GM18499 (cell line): ENCODE results near the gene CTBP2.

ENCODE experiments used
- ATAC-seq: cut with Tn5 transposase; IDR thresholded peaks from one replicate; pipeline ENCODE4 v1.9.1; 2021; ENCODE audit warnings: moderate number of reproducible peaks; ENCODE audit not compliant: insufficient read depth, unreplicated experiment

CTBP2 gene

DNA sequence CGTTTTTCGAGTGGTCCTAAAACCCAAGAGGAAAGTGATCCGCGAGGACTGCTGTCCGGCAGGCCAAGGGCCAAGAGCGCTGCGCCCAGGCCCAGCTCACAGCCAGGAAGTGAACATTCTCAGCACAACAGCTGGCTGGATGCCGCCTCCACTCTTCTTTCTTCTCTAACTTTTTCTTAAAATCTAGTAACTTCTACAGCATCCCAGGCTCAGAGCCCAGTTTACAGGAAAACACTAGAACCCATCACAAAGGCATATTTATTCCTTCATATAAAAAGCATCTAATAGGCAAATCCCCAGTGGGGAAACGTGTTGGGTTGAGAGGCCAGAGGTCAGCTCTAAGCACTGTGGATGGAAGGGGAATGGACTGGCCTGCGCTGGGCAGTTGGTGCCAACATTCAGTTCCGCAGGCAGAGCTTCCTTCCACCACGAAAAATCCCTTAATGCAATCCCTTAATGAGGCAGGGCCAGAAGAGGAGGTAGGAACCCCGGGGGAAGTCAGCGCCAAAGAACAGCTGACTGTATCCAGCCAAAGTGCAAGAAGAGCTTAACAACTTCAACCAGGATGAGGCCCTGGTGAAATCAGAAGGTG is 143.7 kb downstream of the CTBP2 start:
- ATAC-seq, result no peak

DNA sequence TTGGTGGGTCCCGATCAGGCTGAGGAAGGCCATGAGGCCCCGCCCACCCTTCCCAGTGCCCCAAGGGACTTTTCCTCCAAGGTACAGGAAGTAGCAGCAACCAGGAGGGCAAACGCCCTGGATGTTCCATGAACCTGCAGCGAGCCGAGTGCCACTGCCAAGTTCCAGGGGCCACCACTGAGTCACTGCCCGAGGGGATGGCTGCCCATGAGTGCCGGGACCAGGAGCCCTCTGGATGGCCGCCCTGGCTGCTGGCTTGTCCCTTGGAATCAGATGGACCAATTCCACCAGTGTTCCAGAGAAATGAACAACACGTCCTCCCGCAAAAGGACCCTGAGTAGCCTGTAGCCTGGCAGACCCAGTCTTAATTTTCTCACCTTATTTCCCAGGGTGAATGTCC is 144.2 kb downstream of the CTBP2 start:
- ATAC-seq, result no peak

DNA sequence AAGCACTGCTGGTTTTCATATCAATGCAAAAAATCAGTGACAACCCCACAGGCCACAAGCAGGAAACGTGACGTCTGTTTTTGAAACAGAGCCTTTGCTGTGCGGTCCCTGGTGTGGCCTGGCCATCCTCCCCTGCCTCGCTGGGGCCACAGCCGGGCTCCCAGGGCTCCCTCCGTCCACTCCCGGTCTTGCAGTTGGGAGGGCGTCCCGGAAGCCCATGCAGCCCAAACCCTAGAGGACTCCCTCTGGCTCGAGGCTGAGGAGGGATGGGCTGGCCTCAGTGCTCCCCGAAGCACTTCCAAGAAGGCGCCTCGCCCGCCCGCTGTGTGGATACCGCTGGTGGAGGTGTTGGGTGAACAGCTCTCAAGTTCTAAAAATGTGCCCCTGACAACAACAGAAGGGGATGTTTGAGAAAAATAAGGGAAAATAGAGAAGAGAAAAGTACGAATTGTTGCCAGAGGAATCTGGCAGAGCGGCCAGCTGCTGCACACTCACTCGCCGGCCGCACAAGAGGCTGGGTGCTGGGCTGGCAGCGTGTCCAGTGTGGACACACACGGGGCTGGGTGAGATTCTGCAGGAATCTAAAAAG is 144.9 kb downstream of the CTBP2 start:
- no peak for ATAC-seq

DNA sequence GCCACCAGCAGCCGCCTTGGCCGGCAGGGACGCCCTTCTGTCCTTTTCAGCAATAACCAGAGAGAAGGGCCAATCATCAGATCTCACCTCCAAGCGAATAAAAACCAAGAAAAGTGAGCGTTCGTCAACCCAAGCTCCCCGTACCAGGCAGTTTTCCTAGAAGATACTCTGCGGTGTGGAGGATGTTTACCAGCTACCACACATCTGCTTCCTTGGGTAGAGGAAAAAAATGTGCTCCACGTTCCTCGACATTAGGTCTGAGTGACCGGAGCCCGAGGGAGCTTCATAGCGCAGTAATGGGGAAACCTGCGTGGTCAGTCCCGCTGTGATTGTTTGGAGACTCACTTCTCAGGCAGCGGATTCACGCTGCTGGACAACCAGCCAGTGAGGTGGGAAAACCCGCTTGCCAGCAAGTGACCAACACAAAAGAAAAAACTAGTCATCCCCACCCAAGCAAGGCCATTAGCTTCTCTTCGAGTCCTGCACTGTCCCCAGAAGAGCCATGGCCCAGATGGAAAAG is 145.5 kb downstream of the CTBP2 start:
- ATAC-seq, result no peak

DNA sequence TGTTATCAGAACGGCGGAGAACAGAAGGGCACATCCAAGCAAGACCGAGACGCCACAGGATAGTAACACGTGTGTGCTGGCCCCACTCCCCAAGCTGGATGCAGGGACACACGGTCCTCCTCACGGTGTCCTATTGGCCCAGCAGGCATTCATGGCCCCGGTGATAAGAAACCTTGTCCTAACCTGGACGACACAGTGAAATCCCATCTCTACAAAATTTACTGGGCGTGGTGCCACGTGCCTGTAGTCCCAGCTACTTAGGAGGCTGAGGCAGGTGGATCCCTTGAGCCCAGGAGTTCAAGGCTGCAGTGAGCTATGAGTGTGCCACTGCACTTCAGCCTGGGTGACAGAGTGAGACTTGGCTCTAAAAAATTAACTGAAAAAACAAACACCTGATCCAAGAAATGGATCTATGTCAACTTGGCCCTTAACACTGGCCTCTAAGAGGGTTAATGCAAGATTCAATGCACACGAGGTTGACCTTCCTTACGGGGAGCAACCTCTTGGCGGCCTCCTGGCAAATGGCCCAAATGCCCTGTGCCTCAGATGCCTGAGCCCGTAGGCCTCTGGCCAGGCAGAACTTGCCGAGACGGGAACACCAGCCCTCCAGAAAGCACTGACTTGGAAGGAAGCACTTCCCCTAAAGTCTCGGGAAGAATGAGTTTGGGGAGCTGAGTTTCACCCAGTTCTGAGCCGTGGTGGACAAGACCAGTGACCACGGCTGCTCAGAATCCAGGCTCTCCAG is 146.1 kb downstream of the CTBP2 start:
- no peak for ATAC-seq

DNA sequence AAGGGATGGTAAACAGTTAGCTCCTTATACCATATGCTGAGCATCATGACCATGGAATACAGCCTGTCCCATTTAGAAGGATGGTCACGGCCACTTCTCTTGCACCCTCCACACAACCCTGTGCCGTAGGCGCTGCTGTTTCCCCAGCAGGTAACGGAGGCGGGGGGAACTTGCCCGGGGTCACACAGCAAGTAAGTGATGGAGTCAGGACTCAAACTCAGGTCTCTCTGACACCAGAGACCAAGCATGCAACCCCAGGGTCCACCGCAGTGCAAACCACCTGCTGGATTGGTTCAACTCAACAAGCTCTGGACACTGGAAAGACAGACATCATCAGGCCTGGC is 146.9 kb downstream of the CTBP2 start:
- ATAC-seq, result no peak

DNA sequence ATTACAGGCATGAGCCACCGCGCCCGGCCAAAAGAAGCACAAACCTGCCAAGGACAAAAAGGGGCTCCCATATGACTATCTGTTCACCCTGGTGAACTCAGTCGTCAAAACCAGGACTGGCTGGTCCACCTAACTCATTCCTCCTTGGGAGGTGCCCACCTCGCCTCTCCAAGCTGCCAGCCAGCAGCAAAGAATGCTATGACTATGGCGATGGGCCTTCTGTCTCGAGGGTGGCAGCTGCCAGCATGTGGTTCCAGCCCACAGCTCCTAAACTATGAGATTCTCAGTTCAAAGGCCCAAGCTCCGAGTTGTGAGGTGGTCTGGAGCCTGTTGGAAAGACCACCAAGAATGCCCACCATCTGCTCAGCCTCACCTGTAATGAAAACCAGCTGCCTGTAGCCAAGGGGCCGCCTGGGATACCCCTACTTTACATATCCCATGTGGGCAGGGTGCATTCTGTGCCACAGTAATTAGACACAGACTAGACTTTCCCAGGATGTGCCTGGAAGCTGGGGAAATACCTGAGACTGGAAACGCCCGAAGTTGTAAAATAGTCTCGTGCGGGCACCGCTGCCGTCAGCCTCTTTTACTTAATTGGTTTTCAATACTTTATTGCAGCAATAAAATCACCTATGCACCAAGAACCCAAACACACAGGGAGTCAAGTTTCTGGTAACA is 147.4 kb downstream of the CTBP2 start:
- no peak for ATAC-seq

DNA sequence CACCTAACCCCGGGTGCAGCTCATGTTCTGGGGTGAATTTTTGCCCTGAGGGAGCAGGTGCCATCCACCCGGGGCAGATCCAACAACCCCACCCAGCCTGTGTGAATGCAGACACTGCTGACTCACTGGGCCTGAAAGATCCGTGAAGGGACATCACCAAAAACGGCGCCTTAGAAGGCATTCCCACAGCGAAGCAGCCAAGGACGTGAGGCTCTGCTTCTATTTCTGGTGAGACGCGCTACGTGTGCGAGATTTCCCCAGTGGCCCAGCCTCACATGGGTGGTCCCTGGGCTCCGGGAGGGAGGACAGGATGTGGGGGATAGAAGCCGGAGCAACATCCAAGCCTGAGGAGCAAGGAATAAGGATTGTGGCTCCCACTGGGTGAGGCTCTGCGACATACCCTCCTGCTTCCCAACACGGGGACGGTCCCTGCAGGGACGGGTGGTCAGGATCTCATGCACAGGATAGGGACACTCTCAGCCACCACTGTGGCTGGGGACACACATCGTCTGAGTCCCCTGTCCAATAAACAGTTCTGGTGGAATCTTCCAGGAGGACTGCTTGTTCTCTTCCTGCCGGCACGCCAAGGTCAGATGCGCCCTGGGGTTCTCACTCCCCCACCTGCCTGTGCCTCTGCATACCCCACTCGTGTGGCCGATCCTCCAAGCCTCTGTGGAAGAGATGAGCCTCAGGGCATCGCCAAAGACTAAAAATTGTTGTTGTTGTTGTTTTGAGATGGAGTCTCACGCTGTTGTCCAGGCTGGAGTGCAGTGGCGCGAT is 148.2 kb downstream of the CTBP2 start:
- no peak for ATAC-seq

DNA sequence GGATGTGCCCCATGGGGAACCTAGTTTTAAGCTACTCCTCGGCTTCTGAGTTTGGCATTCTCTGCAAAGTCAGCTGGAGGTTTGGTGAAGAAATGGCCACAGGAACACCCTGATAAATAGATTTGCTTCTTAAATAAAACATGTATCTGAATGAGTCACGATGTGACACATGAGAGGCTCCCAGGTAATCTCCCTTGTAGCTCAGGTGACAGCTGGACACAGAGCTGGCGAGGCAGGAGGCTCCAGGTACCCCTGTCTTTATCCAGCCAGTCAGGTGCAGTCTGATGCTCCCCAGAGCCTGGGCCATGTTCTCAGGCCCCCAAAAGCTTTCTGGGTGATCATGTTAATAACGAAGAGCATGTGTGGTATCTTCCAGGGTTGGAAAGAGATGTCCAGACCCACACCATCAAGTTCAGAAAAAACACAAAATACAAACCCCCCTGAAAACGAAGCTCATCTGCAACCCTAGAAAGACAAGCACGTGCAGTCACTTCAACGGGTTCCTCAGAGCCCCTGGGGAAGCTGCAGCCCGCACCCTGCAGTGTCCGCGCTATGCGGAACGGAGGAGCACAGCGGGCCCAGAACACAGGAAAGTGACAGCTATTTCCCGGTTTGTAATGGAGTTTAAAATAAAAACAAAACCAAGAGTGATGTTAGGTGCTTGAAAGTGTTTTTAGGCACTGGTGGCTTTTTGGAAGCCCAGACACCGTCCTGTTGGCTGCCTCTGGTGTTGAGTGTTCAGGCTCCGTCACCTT is 149.0 kb downstream of the CTBP2 start:
- no peak for ATAC-seq

DNA sequence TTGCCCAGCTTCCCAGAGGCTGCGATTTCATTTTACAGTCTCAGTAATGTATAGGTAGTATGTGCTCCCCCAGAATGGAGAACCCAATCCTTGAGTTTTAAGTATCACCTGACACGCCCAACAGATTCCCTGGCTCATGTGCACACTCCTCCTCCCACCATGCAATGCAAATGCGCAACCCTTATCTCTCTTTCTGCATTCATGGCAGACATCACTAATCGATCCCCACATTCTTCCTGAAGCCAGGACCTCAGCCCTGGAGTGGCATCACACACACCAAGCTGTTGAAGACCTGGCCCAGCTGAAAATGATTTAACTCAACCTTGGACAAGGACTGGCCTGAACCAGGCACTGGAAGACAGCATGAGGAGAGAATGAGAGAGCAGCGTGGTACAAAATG is 150.0 kb downstream of the CTBP2 start:
- ATAC-seq, result no peak

DNA sequence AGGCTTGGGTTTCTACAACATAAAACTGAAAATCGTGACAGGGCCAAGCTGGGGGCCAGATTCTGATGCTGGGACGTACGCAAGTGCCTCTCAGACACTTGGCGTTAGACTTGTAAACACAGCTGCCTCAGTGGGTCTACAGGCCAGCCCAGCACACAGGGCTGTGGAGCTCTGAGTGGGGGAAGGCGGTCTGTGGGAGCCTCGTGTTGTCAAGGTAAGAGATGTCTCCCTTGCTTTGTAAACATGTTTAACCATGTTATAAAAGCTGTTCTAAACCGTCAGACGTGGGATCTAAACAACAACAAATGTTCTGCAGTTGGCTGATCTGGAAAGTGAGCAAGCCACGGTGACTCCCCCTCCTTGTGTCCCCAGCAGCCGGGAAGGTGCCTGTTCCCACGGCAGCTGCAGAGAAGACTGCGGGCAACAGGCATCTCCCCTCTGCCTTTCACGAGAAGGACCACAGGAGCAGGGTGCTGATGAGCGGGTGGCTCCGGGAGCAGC is 150.7 kb downstream of the CTBP2 start:
- no peak for ATAC-seq

DNA sequence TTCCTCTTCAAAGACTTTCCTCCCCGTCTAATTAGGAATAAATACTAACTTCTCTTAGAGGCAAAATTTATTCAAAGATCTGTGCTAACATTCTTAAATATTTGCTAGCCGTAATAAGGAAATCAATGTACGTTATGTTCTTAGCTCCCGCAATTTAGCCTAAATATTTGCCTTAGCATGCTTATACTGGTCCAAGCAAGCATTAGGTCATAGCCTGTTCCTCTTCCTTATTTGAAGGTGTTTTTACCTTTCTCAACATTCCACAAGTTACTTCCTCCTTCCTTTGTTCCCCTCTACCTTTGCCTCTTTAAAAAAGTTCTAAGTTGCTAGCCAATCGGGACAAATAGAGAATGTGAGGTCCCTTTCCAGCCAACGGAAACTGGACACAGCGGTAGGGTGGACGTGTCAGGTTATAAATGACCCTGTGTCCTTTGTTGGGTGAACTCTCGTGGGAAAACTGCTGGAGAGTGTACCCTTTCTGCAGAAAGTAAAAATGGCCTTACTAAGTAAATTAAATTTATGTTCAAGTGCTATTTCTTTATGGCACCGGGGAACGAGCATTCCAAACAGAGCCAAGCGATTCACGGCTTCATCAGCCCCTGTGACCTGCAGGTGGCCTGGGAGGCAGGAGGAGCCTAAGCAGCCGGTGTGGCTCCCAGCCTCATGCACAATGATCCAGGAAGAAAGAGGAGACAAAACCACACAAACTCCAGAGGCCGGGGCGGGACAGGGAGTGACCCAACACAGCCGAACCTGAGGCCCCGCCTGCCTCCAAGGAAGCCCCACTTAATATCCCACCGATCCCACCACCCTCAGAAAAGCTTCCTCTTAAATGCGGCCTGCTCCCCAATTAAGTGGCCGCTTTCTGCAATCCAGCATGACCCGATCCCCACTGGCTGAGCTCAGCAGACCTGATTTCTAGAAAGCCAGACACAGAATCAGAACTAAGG is 151.4 kb downstream of the CTBP2 start:
- no peak for ATAC-seq

DNA sequence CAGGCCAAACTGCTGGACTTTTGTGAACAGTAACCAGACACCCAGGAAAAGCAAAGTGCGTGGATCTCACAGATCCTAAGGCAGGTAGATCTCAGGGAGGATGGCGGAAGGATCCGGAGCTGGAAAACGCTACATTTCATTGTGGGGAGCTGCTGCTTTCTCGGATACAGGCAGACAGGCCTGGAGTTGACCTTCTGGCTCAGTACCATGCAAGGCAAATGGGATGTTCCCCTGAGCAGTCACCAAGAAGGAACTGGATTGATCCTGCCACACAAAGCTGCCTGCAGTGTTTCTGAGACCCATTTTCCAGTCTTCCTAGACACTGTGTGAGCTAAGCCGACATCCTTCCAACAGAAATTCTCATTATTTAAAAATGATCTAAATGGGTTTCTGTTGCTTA is 152.9 kb downstream of the CTBP2 start:
- no peak for ATAC-seq

DNA sequence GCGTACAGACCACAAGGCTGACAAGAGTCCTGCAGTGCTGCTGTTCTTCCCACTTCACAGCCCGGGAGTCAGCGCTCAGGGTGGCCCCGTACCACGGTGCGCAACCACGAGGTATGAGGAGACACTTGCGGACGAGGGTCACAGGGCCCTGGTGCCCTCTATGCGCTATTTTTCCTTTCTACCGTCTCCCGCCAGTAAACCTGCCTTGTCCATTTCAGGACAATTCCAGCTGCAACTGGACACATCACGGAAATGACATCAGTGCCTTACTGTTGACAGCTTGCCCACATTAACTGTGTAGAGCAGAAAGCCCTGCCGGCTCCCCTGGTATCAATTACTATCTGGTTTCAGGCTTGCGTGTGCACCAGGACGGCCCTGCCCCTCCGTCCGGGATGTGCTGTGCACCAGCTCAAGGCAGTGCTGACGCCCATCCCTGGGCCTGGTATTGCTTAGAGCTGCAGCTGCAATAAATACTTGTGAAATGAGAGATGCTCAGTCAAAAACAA is 153.4 kb downstream of the CTBP2 start:
- no peak for ATAC-seq

DNA sequence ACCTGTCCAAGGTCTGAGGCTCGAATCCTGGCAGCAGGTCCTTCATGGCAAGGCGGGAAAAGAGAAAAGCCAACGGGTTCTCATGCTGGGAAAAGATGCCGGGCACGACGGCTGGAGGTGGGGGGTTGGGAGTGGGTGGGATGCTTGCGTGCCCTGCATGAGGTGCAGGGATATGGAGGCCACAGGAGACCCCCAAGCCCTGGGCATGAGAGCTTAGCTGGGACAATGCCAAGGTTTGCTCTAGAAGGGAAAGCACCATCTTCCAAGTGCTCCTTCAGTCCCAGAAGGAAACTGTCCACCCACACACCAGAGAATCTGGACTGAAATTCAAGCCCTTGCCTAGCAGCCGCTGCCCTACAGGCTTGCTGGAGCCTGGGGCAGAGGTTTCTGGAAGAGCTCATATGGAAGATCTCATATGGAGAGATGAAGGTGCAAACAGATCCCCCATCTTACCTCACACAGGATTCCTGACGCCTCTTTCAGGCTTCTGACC is 154.1 kb downstream of the CTBP2 start:
- no peak for ATAC-seq

DNA sequence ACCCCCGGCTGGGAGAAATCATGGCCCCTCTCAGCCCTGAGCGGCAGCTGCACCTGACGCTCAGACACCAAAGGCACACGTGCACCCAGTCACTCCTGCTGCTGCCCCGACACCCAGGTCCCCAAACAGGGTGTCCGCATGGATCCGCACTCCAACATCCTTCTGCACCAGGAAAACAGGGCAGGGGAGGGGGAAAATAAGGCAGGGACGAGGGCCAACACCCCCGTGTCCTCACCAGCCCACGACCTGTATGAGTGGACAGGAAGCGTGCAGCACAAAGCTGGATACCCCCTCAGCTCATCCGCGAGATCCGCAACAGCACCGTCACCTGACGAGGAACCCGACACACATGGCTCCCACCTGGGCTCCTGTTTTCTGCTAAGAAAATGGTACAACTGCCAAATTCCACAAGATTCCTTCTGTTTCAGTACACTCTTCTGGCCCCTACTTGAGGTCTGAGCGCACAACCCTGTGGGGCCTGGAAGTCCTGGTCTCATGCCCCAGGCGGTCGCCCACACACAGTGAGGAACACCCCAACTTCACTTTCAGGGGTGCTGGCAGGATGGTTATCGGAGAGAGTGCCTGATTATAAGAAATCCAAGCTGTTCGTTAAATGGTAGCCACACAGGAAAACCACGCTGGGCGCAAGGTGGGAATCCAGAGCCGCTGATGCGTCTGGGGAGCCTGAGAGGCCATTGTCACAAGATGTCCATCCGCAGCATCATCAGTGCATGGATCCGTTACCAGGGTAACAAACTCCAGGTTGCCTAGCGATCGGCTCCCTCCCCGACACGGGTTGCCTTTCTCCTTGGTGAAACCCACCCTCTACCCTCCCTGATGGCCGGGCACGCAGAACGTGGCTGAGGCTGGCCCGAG is 154.8 kb downstream of the CTBP2 start:
- ATAC-seq, result no peak
